ENCODE data around the gene PIK3C2G. TPM values are rescaled to one million over a fixed set of nuclear protein-coding genes. Genes with fewer than 3 reads are reported as not detected.

The PIK3C2G gene
- total RNA-seq, 1 donor, result not detected

- DNase-seq (ENCODE audit: insufficient read length, low spot score, missing footprints), result no peak
- H3K9me3 ChIP-seq (ENCODE audit: low read depth, low read length), result no peaks in the 10 kb centered on the region
- no peak overlapping the region for H2AFZ ChIP-seq (ENCODE audit: low read length)
- no peaks in the 10 kb centered on the region for H3K79me2 ChIP-seq (ENCODE audit: insufficient read depth, low read length)
- no peaks in the 10 kb centered on the region for H4K20me1 ChIP-seq (ENCODE audit: insufficient read depth, low read length)
- H3K4me1 ChIP-seq (ENCODE audit: insufficient read depth, low read length), result no peaks in the 10 kb centered on the region
- H3K4me2 ChIP-seq (ENCODE audit: insufficient read depth, low read length), result no peak overlapping the region
- no peak overlapping the region for H3K27ac ChIP-seq (ENCODE audit: low read depth, low read length)
- H3K27me3 ChIP-seq (ENCODE audit: insufficient read depth, low read length), result no peaks in the 10 kb centered on the region
- H3K4me3 ChIP-seq (ENCODE audit: insufficient read depth, low read length), result no peak overlapping the region
- H3K36me3 ChIP-seq (ENCODE audit: insufficient read depth, low read length), result no peaks in the 10 kb centered on the region
- TF ChIP-seq CTCF (IDR thresholded peaks at IDR 0.05; ENCODE audit: extremely low read depth, low read depth, low read length), result no peak
Measured at GRCh38 chr12:18681818-18682217, 420.5 kb downstream of the PIK3C2G start.

GRCh38 chr12:18683327-18684013, 422.2 kb downstream of the PIK3C2G start:
- no peak overlapping the region for H3K27ac ChIP-seq (ENCODE audit: low read depth, low read length)
- no peak overlapping the region for H3K4me3 ChIP-seq (ENCODE audit: insufficient read depth, low read length)
- no peak overlapping the region for H2AFZ ChIP-seq (ENCODE audit: low read length)
- no peak for TF ChIP-seq CTCF (IDR thresholded peaks at IDR 0.05; ENCODE audit: extremely low read depth, low read depth, low read length)
- H3K4me1 ChIP-seq (ENCODE audit: insufficient read depth, low read length), result no peaks in the 10 kb centered on the region
- no peaks in the 10 kb centered on the region for H3K79me2 ChIP-seq (ENCODE audit: insufficient read depth, low read length)
- no peak overlapping the region for H3K4me2 ChIP-seq (ENCODE audit: insufficient read depth, low read length)
- H4K20me1 ChIP-seq (ENCODE audit: insufficient read depth, low read length), result no peaks in the 10 kb centered on the region
- H3K9me3 ChIP-seq (ENCODE audit: low read depth, low read length), result no peaks in the 10 kb centered on the region
- DNase-seq (ENCODE audit: insufficient read length, low spot score, missing footprints), result no peak
- H3K36me3 ChIP-seq (ENCODE audit: insufficient read depth, low read length), result no peaks in the 10 kb centered on the region
- no peaks in the 10 kb centered on the region for H3K27me3 ChIP-seq (ENCODE audit: insufficient read depth, low read length)

- Histone ChIP-seq H2AFZ (ENCODE audit: low read length) (no peak overlapping the region), H3K27ac (ENCODE audit: low read depth, low read length) (no peak overlapping the region)
- no peak for DNase-seq (ENCODE audit: insufficient read length, low spot score, missing footprints)
Measured at GRCh38 chr12:18684430-18684829, 423.1 kb downstream of the PIK3C2G start.

GRCh38 chr12:18689771-18690170, 428.5 kb downstream of the PIK3C2G start:
- Histone ChIP-seq H3K27ac (ENCODE audit: low read depth, low read length) (no peak overlapping the region), H3K79me2 (ENCODE audit: insufficient read depth, low read length) (no peaks in the 10 kb centered on the region), H3K9me3 (ENCODE audit: low read depth, low read length) (no peaks in the 10 kb centered on the region), H3K4me2 (ENCODE audit: insufficient read depth, low read length) (no peak overlapping the region), H2AFZ (ENCODE audit: low read length) (no peak overlapping the region), H3K4me1 (ENCODE audit: insufficient read depth, low read length) (no peaks in the 10 kb centered on the region), H3K27me3 (ENCODE audit: insufficient read depth, low read length) (no peaks in the 10 kb centered on the region), H3K4me3 (ENCODE audit: insufficient read depth, low read length) (no peak overlapping the region), H3K36me3 (ENCODE audit: insufficient read depth, low read length) (no peaks in the 10 kb centered on the region), H4K20me1 (ENCODE audit: insufficient read depth, low read length) (no peaks in the 10 kb centered on the region)
- no peak for TF ChIP-seq CTCF (IDR thresholded peaks at IDR 0.05; ENCODE audit: extremely low read depth, low read depth, low read length)
- no peak for DNase-seq (ENCODE audit: insufficient read length, low spot score, missing footprints)

More at GRCh38 chr12:18684430-18684829, 423.1 kb downstream of the PIK3C2G start:
- Histone ChIP-seq H3K9me3 (ENCODE audit: low read depth, low read length) (no peaks in the 10 kb centered on the region), H4K20me1 (ENCODE audit: insufficient read depth, low read length) (no peaks in the 10 kb centered on the region), H3K79me2 (ENCODE audit: insufficient read depth, low read length) (no peaks in the 10 kb centered on the region), H3K4me3 (ENCODE audit: insufficient read depth, low read length) (no peak overlapping the region), H3K4me2 (ENCODE audit: insufficient read depth, low read length) (no peak overlapping the region), H3K4me1 (ENCODE audit: insufficient read depth, low read length) (no peaks in the 10 kb centered on the region), H3K36me3 (ENCODE audit: insufficient read depth, low read length) (no peaks in the 10 kb centered on the region), H3K27me3 (ENCODE audit: insufficient read depth, low read length) (no peaks in the 10 kb centered on the region)
- TF ChIP-seq CTCF (IDR thresholded peaks at IDR 0.05; ENCODE audit: extremely low read depth, low read depth, low read length), result no peak
